Activated CD8-positive, alpha-beta memory T cell treated with anti-CD3 and anti-CD28 coated beads for 48 hours (primary cell): ENCODE data around the gene GANC.
"Not testable (repeated sequence)": the region's sequence is repeated elsewhere in the genome, so short reads cannot be mapped to it uniquely, and the experiment has no call there.

Experiments
- DNase-seq, 3 experiments: peaks; one replicate each; pipeline ENCODE4 v3.0.0-alpha.2; 2020; ENCODE audit warnings: low read depth in 2 of 3, low spot score in 2 of 3

Gene GANC

GRCh38 chr15:42283671-42284070 lies 10.7 kb downstream of the GANC start:
- DNase-seq: no peak

DNA sequence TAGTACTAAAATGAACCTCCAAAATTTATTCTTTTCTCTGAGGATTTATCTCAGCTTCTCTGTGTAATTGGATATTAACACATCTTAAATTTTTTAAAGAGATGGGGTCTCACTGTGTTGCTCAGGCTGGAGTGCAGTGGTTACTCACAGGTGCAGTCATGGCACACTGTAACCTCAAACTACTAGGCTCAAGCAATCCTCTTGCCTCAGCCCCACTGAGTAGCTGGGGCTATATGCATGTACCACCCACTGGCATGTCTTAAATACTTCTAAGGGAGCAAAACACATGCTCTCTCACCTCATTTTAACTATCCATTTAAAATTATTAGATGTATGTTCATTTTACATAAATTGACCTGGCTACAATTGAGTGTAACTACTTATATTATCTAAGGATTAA lies 11.6 kb downstream of the GANC start:
- no peak for DNase-seq

DNA sequence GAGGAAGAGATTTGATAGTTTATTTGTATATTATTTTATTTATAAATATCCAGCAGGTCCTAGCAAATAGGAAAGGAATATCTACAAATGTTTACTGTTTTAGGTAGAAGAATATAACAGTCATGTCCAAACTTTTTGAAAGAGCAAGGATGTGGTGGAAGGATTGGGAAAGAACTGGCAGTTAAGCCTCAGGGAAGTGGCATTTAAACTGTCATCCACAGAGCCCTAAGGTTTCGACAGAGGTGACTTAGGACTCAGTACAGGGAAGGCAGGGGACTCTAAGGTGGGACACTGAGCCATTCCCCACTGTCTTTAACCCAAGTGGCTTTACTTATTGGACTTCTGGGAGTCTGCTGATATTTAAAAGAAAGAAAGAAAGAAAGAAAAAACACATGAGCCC lies 12.0 kb downstream of the GANC start:
- no peak for DNase-seq

GRCh38 chr15:42286445-42287029 lies 13.5 kb downstream of the GANC start:
- DNase-seq: no peak

GRCh38 chr15:42287931-42288330 lies 14.9 kb downstream of the GANC start:
- no peak for DNase-seq

DNA sequence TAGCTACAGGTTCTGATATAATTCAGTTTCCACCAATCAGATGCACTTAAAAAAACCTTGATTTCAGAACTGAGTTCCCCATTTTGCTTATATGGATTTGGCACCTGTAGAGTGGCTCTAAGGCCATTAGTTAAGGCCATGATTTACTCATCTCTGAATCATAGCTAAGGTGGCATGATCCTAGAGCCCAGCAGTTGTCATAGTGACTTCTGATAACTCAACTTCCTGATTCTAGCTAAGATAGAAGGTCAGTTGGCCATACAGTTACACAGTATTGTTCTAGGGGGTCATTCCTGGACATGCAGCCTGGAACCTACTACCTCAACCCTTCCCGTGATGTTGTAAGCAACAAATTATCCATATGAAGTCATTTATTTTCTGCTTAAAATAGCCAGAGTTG lies 16.2 kb downstream of the GANC start:
- DNase-seq: no peak

- not testable (repeated sequence) for DNase-seq
Observed at GRCh38 chr15:42301004-42301403, 28.0 kb downstream of the GANC start.

DNA sequence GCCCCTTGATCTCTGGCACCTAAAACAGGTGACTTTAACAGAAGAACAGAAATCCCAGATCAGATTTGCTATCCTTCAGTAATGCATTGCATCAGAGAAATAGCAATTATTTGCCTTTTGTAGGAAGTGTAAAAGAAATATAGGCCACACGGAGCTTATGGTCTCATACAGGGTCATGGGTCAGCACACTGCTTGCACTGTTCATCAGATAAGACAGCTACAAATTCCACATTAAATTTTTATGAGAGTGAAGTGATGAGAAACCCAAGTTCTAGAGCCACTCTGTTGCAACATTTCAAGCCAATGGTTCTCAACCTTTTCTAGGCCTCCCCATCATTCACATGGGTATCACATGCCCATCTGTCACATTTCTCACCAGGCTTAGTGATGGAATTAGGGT lies 33.7 kb downstream of the GANC start:
- no peak for DNase-seq

GRCh38 chr15:42313463-42313862 lies 40.5 kb downstream of the GANC start:
- no peak for DNase-seq

- no peak for DNase-seq
Observed at GRCh38 chr15:42314818-42315217, 41.8 kb downstream of the GANC start.

GRCh38 chr15:42315521-42315920 lies 42.5 kb downstream of the GANC start:
- no peak for DNase-seq

DNA sequence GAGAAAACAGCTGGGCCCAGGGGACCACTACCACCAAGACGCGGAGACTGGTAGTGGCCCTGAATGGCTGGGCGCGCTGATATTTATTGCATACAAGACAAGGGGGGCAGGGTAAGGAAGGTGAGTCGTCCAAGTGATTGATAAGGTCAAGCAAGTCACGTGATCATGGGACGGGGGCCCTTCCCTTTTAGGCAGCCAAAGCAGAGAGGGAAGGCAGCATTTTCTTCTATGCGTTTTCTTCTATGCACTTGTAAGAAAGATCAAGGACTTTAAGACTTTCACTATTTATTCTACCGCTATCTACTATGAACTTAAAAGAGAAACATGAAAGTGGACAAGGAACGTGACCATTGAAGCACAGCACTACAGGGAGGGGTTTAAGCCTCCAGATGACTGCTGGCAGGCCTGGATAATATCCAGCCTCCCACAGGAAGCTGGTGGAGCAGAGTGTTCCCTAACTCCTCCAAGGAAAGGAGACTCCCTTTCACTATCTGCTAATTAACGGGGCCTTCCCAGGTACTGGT lies 43.3 kb downstream of the GANC start:
- not testable (repeated sequence) for DNase-seq

DNA sequence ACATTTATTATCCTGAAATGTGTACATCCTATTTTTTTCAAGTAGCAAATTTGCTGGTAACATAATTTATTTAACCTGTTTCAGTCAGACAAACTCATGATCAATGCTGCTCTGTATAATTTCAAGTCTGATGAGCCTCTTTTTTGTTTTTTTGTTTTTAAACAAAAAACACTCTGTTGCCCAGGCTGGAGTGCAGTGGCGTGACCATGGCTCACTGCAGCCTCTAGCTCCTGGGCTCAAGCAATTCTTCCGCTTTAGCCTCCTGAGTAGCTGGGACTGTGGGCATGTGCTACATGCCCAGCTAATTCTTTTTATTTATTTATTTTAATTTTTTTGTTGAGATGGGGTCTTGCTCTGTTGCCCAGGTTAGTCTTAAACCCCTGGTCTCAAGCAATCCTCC lies 46.2 kb downstream of the GANC start:
- no peak for DNase-seq

GRCh38 chr15:42324308-42324707 lies 51.3 kb downstream of the GANC start:
- DNase-seq: no peak

- no peak for DNase-seq
Observed at GRCh38 chr15:42329161-42329560, 56.2 kb downstream of the GANC start.

DNA sequence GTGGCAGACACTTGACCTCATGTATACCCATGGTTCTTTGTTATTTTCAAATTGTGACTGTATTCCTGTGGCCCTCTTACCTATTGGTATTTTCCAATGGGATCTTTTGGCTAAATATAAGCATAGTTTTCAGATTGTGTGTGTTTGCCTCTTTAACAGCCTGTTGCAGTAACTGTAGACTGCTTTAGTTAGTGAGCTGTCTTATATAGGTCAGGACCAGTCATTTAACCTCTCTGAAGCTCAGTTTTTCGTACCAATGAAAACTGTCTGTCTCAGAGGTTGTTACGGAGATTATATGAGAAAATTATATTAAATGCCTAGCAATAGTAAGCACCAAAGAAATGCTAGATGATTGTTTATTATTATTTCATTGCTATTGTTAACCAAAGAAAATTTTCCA lies 57.0 kb downstream of the GANC start:
- DNase-seq: no peak

DNA sequence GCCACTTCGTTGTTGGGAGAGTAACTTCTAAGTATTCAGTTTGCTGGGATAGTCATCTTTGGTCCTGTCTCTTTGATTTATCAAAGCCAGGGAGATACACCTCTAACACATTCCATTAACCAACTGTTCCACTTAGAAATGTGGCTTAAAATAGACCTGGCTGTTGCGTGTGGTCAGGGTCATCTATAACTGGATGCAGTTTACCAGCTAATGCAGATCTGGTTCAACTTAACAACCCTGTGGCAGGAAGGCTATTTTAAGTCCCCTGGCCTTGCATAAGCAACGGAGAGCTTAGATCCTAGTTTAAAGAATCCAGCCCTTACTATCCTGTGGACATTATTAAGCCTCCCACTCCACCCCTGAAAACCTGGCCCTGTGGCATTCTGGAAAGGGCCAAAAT lies 58.2 kb downstream of the GANC start:
- DNase-seq: no peak

DNA sequence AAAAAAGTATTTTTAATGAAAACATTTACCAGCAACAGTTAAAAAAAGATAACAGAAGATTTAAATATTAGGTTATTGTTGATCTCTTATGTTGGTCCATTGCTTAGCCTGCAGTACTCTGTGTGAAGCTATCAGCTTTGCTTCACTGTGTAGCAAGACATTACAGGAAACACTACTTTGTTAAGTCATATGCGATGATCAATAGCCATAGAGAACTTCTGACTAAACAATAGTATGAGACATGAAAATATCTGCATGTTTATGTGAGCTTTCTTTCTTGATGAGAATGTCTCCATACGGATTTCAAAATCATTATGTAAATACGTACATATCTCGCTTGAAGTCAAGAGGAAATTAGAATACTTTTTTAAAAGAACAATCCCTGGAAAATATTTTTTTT lies 59.3 kb downstream of the GANC start:
- DNase-seq: no peak

DNA sequence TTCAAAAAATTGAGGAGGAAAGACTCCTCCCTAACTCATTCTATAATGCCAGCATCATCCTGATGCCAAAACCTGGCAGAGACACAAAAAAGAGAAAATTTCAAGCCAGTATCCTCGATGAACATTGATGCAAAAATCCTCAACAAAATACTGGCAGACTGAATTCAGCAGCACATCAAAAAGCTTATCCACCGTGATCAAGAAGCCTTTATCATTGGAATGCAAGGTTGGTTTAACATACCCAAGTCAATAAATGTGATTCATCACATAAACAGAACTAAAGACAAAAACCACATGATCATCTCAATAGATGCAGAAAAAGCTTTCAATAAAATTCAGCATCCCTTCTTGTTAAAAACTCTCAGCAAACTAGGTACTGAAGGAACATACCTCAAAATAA lies 62.1 kb downstream of the GANC start:
- no peak for DNase-seq

DNA sequence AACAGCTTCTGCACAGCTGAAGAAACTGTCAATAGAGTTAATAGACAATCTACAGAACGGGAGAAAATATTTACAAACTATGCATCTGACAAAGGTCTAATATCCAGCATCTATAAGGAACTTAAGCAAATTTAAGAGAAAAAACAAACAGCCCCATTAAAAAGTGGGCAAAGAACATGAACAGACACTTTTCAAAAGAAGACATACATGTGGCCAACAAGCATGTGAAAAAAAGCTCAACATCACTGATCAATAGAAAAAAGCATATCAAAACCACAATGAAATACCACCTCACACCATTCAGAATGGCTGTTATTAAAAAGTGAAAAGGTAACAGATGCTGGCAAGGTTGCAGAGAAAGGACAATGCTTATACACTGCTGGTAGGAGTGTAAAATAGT lies 63.6 kb downstream of the GANC start:
- not testable (repeated sequence) for DNase-seq

GRCh38 chr15:42337104-42337503 lies 64.1 kb downstream of the GANC start:
- DNase-seq: not testable (repeated sequence)

DNA sequence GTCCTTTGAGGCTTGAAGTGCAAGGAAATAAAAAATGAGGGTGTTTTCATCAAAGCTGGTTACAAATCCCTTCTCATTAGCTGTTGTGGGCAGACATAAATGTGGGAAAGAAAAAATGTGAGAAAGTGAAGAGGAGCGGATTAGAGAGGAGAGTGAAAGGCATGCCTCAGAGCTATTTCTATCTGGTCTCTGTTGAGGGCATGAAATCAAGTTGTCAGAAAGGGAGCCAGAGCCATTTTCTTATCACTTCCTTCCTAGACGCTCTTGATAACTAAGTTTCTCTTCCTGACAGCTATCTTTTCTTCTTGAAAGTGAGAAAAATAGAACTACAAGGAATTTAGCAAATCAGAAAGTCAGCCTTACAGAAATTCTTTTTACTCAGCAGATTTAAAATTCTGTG lies 65.5 kb downstream of the GANC start:
- no peak for DNase-seq

- no peak for DNase-seq
Observed at GRCh38 chr15:42343596-42344232, 70.7 kb downstream of the GANC start.
